Activated CD8-positive, alpha-beta memory T cell treated with anti-CD3 and anti-CD28 coated beads, Interleukin-2, amount 50 U/mL, for 1 hour (primary cell): Measurements from ENCODE around the gene PCBP2.
"Not testable (repeated sequence)": the region's sequence is repeated elsewhere in the genome, so short reads cannot be mapped to it uniquely, and the experiment has no call there.

Experiments used
- DNase-seq: peaks from one replicate; pipeline ENCODE4 v3.0.0-alpha.2; 2020; ENCODE audit errors: extremely low read depth

PCBP2 gene

GRCh38 chr12:53451661-53452158, at the start of gene PCBP2:
PCBP2 (plus strand) TSS chr12:53452102; CDS start chr12:53454801, 2,699 bp downstream.
- DNase-seq: peak; percentile 93

- not testable (repeated sequence) for DNase-seq
Measured at GRCh38 chr12:53402351-53402750, 49.6 kb upstream of the PCBP2 start.

GRCh38 chr12:53402871-53403270, 49.0 kb upstream of the PCBP2 start:
- DNase-seq: no peak

- DNase-seq: no peak
Measured at GRCh38 chr12:53410951-53411350, 41.0 kb upstream of the PCBP2 start.

- no peak for DNase-seq
Measured at GRCh38 chr12:53413485-53414204, 38.3 kb upstream of the PCBP2 start.

- no peak for DNase-seq
Measured at GRCh38 chr12:53414756-53415417, 37.0 kb upstream of the PCBP2 start.

- not testable (repeated sequence) for DNase-seq
Measured at GRCh38 chr12:53415752-53416389, 36.0 kb upstream of the PCBP2 start.

GRCh38 chr12:53417291-53417816, 34.5 kb upstream of the PCBP2 start:
- DNase-seq: not testable (repeated sequence)

GRCh38 chr12:53418221-53418620, 33.7 kb upstream of the PCBP2 start:
- DNase-seq: no peak

- no peak for DNase-seq
Measured at GRCh38 chr12:53419756-53420155, 32.1 kb upstream of the PCBP2 start.

GRCh38 chr12:53422247-53422646, 29.7 kb upstream of the PCBP2 start:
- DNase-seq: not testable (repeated sequence)

GRCh38 chr12:53423597-53423996, 28.3 kb upstream of the PCBP2 start, which contains the start of gene AMHR2:
AMHR2 (plus strand) TSS chr12:53423855; CDS start chr12:53423935, 80 bp downstream.
- no peak for DNase-seq

- DNase-seq: no peak
Measured at GRCh38 chr12:53424626-53425514, 27.0 kb upstream of the PCBP2 start.

- no peak for DNase-seq
Measured at GRCh38 chr12:53425515-53426150, 26.3 kb upstream of the PCBP2 start.

GRCh38 chr12:53427905-53428594, 23.9 kb upstream of the PCBP2 start:
- DNase-seq: no peak

- no peak for DNase-seq
Measured at GRCh38 chr12:53428741-53429140, 23.2 kb upstream of the PCBP2 start.

GRCh38 chr12:53430116-53430515, 21.8 kb upstream of the PCBP2 start:
- no peak for DNase-seq

GRCh38 chr12:53431187-53431586, 20.7 kb upstream of the PCBP2 start:
- no peak for DNase-seq

- not testable (repeated sequence) for DNase-seq
Measured at GRCh38 chr12:53435326-53435725, 16.6 kb upstream of the PCBP2 start.

- not testable (repeated sequence) for DNase-seq
Measured at GRCh38 chr12:53439582-53439981, 12.3 kb upstream of the PCBP2 start.
